ENCODE data around the gene TMTC1.

GRCh38 chr12:29508949-29509348 is 274.8 kb downstream of the TMTC1 start:
- TF ChIP-seq CTCF (optimal IDR thresholded peaks at IDR 0.05 in 1 of 3, IDR thresholded peaks at IDR 0.05 in 1 of 3, conservative IDR thresholded peaks at IDR 0.05 in 1 of 3; ENCODE audit: extremely low read depth in 1 of 3, insufficient read depth in 2 of 3, low read length in 3 of 3) (no peak), EZH2 (IDR thresholded peaks at IDR 0.05; ENCODE audit: low read length) (no peak)
